ENCODE measurements around the gene DNMBP.
"Not testable (repeated sequence)": the region's sequence is repeated elsewhere in the genome, so short reads cannot be mapped to it uniquely, and the experiment has no call there.

DNMBP gene

DNA sequence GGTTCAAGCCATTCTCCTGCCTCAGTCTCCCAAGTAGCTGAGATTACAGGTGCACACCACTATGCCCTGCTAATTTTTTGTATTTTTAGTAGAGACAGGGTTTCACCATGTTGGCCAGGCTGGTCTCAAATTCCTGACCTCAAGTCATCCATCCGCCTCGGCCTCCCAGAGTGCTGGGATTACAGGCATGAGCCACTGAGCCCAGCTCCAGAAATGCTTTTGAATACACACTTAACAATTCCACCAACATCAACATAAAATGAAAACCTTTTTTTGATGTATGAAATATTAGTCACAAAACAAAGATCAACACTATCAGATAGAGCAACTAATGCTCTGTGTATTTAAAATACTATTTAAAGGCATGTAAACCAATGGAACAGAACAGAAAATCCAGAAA lies 63.7 kb downstream of the DNMBP start:
- DNase-seq (ENCODE audit: low spot score), result not testable (repeated sequence)

GRCh38 chr10:99945263-99945662 lies 64.5 kb downstream of the DNMBP start:
- no peak for DNase-seq (ENCODE audit: low spot score)

GRCh38 chr10:99944860-99945259 lies 64.9 kb downstream of the DNMBP start:
- DNase-seq (ENCODE audit: low spot score), result no peak

GRCh38 chr10:99943908-99944307 lies 65.8 kb downstream of the DNMBP start:
- DNase-seq (ENCODE audit: low spot score), result no peak

- DNase-seq (ENCODE audit: low spot score), result no peak
These were observed 67.6 kb downstream of the DNMBP start for GRCh38 chr10:99941942-99942820.

DNA sequence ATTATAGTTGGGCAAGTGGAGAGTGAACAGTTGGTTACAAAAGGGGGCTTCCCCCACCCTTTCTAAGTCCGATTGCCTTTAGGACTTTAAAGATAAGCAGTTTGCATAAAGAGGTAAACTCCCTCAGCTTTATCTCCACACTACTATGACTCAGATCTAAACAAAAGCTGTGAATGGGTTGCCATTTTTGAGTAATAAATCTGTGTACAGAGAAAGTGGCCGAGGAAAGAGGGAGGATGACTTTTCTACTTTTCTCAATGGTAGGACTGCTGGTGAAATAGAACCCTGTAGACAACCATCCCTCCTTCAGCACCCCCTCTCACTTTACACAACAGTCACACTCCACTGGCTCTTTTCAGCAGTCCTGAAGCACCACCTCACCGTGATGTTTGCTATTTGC lies 71.2 kb downstream of the DNMBP start:
- DNase-seq (ENCODE audit: low spot score), result no peak

- DNase-seq (ENCODE audit: low spot score), result no peak
These were observed 72.1 kb downstream of the DNMBP start for GRCh38 chr10:99937630-99938029.

DNA sequence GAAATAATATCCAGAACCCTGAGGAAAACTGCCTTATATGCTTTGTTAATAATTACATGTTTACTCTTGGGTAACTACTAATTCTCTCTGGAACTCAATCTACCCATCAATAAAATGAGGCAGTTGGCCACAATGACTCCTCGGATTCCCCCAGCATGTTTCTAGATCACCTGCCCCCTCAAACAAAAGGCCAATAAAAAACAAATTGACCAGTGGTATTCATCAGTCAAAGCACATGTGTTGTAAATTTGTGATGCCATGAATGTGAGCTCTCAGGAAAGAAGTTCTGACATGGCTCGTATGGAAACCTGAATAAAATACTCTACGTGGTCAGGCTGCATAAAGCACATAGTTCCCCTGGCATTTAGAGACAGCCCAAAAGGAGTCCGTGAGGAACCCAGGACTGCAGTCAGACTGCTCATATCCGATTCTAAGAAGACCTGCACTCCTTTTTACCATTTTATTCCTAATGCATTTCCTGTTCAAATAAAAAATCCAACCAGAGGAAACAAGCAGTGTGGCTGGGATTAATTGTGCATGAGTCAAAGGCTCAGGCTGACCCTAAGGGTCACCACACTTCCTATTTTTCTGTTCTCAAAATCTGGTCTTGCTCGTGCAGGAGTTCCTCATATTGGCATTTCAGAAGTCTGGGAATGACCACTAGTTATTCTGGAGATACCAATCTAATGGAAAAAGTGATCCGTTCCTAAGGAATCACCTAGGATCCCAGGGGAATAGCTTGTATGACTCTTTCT lies 77.4 kb downstream of the DNMBP start:
- not testable (repeated sequence) for DNase-seq (ENCODE audit: low spot score)

- DNase-seq (ENCODE audit: low spot score), result no peak
These were observed 78.8 kb downstream of the DNMBP start for GRCh38 chr10:99930731-99931550.

- no peak for DNase-seq (ENCODE audit: low spot score)
These were observed 80.4 kb downstream of the DNMBP start for GRCh38 chr10:99929360-99929759.

- DNase-seq (ENCODE audit: low spot score), result no peak
These were observed 81.9 kb downstream of the DNMBP start for GRCh38 chr10:99927721-99928280.

DNA sequence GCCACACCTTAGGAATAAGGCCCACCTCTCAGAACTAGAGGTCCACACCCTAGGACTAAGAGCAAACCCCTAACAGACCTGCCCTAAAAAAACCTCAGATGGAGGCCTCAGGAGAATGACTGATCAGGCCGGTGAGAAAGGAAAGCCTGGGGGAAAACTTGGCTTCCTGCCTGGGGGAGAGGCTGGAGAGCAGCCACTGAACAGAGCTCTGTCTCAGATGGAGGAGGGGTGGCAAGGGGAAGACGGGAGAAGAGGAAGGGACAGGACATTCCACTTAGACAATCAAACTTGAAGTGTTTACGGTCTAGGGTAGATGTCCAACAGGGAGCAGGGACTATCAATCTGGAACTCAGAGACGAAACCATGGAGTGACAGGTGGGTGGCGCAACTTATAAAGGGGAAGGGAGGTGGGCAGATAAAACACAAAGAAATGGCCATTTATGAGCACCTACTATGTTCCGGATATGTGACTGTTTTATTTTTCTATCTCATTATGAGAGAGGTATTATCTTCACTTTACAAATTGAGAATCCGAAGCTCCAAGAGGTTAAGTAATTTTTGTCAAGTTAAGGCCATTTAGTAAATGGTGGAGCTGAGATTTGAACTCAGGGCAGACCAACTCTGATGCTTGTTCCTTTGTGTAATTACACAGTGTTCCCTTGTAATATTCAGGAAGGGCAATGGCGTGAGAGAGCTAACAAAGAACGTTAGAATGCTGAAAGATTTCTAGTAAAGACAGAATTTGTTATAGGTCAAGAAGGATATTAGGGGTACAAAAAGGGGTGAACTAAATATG lies 82.6 kb downstream of the DNMBP start:
- no peak for DNase-seq (ENCODE audit: low spot score)

DNA sequence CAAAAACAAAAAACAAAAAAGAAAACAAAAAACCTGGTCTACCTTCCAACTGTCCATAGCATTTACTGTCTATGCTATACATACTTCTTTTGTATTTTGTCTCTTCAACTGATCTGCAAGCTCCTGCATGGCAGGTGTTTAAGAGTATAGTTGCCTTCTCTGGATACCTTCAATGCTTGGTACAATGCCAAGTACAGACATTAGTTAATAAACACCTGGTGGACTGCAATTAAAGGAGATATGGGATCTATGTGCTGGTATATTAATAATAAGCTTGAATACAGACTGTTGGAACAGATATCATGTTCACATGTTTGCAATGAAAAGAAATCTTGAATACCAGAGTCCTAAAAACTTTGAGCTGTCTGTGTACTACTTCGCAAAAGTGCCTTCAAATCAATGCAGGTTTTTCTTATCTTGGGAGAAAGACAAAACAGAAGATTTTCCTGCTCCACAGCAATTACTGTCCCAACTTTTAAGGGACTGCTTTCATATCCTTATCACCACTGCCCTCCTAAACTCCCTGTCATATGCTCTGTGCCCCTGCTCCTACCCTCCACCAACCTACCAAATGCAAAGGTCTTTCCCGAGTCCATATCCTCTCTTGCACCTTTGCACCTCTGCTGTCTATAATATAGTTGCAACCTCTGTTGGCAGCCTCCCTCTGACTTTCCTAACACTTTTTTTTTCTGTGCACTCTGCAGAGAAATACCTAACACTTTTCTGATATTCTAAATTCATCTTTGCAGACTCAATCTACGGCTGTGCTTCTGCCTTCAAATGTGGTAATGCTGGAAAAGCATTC lies 85.1 kb downstream of the DNMBP start:
- DNase-seq (ENCODE audit: low spot score), result no peak

DNA sequence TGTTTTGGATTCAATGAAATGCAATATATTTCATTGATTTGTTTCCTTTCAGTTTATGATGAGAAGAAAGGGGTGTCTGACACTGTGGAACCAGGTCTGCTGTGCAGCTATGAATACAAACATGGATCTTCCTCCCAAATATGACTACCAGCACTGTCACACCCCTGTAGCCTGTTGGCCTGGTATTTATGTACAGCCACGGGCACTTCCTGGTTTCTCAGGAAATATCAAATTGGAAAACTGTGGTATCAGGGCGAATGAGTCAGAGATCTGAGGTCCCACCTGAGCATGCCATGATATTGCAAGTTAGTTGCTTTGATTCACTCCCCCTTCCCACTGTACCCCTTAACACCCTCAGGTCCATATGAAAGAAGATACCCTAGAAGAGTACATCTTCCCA lies 87.8 kb downstream of the DNMBP start:
- no peak for DNase-seq (ENCODE audit: low spot score)

DNA sequence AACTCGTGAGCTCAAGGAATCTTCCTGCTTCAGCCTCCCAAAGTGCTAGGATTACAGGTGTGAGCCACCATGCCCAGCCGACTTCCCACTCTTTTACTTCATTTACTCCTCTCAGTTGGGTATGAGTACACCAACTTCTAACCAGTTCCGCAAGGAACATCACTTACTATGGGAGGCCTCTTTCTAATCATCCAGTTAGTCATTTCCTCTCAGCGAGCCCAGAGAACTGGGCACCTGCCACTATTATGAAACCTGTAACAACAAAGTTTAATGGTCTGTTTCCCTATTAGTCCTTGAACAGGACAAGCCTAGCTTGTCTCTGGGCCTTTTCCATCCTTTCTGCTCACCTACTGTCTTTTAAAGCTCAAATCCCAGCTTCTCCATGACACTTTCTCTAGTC lies 88.8 kb downstream of the DNMBP start:
- no peak for DNase-seq (ENCODE audit: low spot score)

DNA sequence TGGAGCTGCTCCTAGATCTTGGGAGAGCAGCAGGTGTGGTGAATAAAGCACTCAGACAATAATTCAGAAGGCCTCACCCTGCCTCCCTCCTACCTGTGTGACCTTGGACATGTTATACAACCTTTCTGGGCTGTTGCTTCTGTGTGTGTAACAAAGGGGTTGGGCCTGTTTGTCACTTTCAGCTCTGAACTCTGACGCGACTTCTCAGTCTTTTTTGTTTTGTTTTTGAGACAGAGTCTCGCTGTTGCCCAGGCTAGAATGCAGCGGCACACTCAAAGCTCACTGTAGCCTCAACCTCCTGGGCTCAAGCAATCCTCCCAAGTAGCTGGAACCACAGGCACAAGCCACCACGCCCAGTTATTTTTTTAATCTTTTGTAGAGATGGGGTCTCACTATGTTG lies 89.3 kb downstream of the DNMBP start:
- DNase-seq (ENCODE audit: low spot score), result no peak

DNA sequence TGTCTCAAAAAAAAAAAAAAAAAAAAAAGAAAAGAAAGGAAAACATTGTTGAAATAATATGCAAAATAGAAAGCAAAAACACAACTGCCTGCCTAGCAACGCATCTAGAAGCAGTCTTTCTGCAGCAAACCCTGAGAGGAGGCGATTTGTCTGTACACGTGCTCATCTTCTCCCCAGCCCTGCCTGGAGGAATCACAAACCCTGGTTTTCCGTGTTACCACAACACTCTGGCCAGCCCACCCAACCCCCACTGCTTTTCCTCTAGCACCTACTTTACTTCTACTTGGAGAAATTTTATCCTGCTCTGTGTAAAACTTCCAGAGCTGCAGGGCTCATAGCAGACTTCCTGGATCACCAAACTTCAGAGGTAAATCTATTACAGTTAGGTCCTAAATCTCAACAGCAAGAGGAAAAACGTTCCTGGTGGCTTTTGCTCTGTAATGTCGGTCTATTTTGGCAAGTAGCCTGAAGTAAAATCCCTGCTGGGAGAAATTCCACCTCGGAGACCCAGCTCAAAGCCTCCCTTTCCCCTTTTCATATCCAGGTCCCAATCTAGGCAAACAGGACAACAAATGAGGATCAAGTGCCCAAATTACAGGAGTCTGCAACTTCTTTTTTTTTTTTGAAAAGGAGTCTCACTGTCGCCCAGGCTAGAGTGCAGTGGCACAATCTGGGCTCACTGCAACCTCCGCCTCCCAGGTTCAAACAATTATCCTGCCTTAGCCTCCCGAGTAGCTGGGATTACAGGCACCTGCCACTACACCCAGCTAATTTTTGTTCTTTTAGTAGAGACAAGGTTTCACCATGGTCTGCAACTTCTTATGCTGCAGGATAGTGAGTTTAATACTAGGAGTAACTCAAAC lies 91.6 kb downstream of the DNMBP start:
- no peak for DNase-seq (ENCODE audit: low spot score)

DNA sequence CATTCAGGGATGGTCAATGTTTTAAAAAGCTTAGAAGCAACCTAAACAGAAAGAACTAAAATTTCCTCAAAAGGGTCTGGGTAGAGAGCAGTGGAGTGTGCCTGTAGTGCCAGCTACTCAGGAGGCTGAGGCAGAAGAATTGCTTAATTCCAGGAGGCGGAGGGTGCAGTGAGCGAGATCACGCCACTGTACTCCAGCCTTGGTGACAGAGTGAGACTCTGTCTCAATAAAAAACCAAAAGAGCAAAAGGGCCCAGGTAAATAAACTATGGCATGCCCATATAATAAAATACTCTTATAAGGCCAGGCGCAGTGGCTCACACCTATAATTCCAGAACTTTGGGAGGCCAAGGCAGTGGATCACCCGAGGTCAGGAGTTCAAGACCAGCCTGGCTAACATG lies 93.0 kb downstream of the DNMBP start:
- DNase-seq (ENCODE audit: low spot score), result no peak

GRCh38 chr10:99915414-99915813 lies 94.3 kb downstream of the DNMBP start:
- no peak for DNase-seq (ENCODE audit: low spot score)

DNA sequence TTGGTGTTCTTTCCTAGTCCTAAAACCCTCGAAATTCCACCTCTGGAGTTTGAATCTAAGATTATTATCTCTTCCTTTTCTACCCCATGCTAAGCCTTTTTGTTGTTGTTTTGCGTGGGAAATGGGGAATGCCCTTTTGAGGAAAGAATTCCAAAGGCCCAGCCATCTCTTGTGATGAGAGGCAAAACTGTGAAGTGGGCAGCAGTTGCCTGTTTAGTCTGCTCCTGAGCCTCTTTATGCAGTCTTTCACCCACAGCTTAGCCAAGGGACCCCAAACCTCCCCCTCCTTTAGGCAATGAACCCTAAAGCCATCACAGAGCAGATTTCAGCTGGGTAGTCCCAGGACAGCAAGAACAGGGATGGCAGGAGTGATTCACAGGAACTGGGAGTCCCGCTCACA lies 95.5 kb downstream of the DNMBP start:
- DNase-seq (ENCODE audit: low spot score), result no peak
